Iris pigment epithelial cell (primary cell): Measurements from ENCODE around the gene VIPR2.
A peak's percentile ranks its signal among the peaks of the same experiment; 100 is the strongest.

ENCODE experiments used
- DNase-seq: peaks from one replicate; pipeline ENCODE4 v3.0.0-alpha.2; 2011; ENCODE audit warnings: low read depth

The VIPR2 gene

GRCh38 chr7:159157714-159158113, 13.0 kb upstream of the VIPR2 start:
- no peak for DNase-seq

- no peak for DNase-seq
These were observed 12.0 kb upstream of the VIPR2 start for GRCh38 chr7:159156436-159157245.

- no peak for DNase-seq
These were observed 10.7 kb upstream of the VIPR2 start for GRCh38 chr7:159155410-159155809.

- no peak for DNase-seq
These were observed 9.6 kb upstream of the VIPR2 start for GRCh38 chr7:159154243-159154642.

- no peak for DNase-seq
These were observed 8.8 kb upstream of the VIPR2 start for GRCh38 chr7:159153511-159153910.

GRCh38 chr7:159152816-159153215, 8.1 kb upstream of the VIPR2 start:
- DNase-seq, result no peak

GRCh38 chr7:159151231-159151630, 6.6 kb upstream of the VIPR2 start:
- DNase-seq, result no peak

GRCh38 chr7:159149488-159149887, 4.8 kb upstream of the VIPR2 start:
- no peak for DNase-seq

- DNase-seq, result no peak
These were observed 4.0 kb upstream of the VIPR2 start for GRCh38 chr7:159148430-159149395.

- DNase-seq, result no peak
These were observed 3.0 kb upstream of the VIPR2 start for GRCh38 chr7:159147687-159148086.

- DNase-seq, result no peak
These were observed 2.6 kb upstream of the VIPR2 start for GRCh38 chr7:159147246-159147645.

- DNase-seq, result no peak
These were observed 1.6 kb upstream of the VIPR2 start for GRCh38 chr7:159146084-159146858.

GRCh38 chr7:159145490-159145855, 806 bp upstream of the VIPR2 start:
- no peak for DNase-seq

GRCh38 chr7:159143780-159144757, 598 bp downstream of the VIPR2 start:
- peak; percentile 24 for DNase-seq

- no peak for DNase-seq
These were observed 1.9 kb downstream of the VIPR2 start for GRCh38 chr7:159142730-159143129.

GRCh38 chr7:159142199-159142598, 2.5 kb downstream of the VIPR2 start:
- DNase-seq, result no peak

GRCh38 chr7:159141660-159142059, 3.0 kb downstream of the VIPR2 start:
- DNase-seq, result no peak

GRCh38 chr7:159141167-159141566, 3.5 kb downstream of the VIPR2 start:
- DNase-seq, result no peak

GRCh38 chr7:159140170-159140910, 4.3 kb downstream of the VIPR2 start:
- no peak for DNase-seq

GRCh38 chr7:159139639-159140038, 5.0 kb downstream of the VIPR2 start:
- DNase-seq, result no peak
